Caco-2 (cell line): ENCODE results near the gene MAP7D3. TPM values are rescaled to one million over a fixed set of nuclear protein-coding genes. Genes with fewer than 3 reads are reported as not detected.

Experiments
- BruUV-seq: library from RNA; stranded (reverse); fragments of 400-500 nt; replicated peaks from 2 replicates; lab custom pipeline; 2021; lab: Mats Ljungman, UMichigan
- CTCF ChIA-PET: fragments of 300-600 bp; sonication (Branson Sonifier 250); formaldehyde crosslinking; loops from one replicate; lab custom pipeline; 2022; ENCODE audit warnings: antibody characterized with exemption; lab: Charles Lee
- POLR2A ChIA-PET: fragments of 300-600 bp; sonication (Branson Sonifier 250); formaldehyde crosslinking; loops from one replicate; lab custom pipeline; 2022; ENCODE audit warnings: antibody characterized with exemption; lab: Charles Lee
- DNase-seq, 2 experiments: peaks; one replicate each; pipeline versions ENCODE4 v3.0.0 to v3.0.0-alpha.2; 2020 to 2022
- H3K27me3 ChIP-seq: replicated peaks from 2 replicates; pipeline ENCODE4 v1.6.0; 2011; ENCODE audit warnings: low read length; ENCODE audit not compliant: control insufficient read depth, insufficient read depth
- H3K36me3 ChIP-seq: 2 replicates; pipeline ENCODE4 v1.5.1; 2011; ENCODE audit warnings: low read length; ENCODE audit not compliant: control insufficient read depth, insufficient read depth
- H3K4me1 ChIP-seq: fragments of 250-450 bp; sonication (Bioruptor Pico); 2 replicates; pipeline ENCODE4 v1.5.1; 2020; ENCODE audit warnings: mild to moderate bottlenecking
- H3K4me3 ChIP-seq: 2 replicates; pipeline ENCODE4 v1.5.1; 2011; ENCODE audit warnings: low read depth, mild to moderate bottlenecking, control low read depth, low read length
- H3K9me3 ChIP-seq: fragments of 250-450 bp; sonication (Bioruptor Pico); 2 replicates; pipeline ENCODE4 v1.5.1; 2020; ENCODE audit warnings: mild to moderate bottlenecking, moderate library complexity
- H3K27ac Mint-ChIP-seq: one replicate; pipeline ENCODE4 v1.8.0; 2022; ENCODE audit warnings: mixed read lengths; ENCODE audit not compliant: unreplicated experiment
- H3K27me3 Mint-ChIP-seq: one replicate; pipeline ENCODE4 v1.8.0; 2022; ENCODE audit warnings: mixed read lengths; ENCODE audit not compliant: insufficient read depth, unreplicated experiment
- H3K36me3 Mint-ChIP-seq: one replicate; pipeline ENCODE4 v1.8.0; 2022; ENCODE audit warnings: mild to moderate bottlenecking, mixed read lengths; ENCODE audit not compliant: insufficient read depth, unreplicated experiment
- H3K4me1 Mint-ChIP-seq: one replicate; pipeline ENCODE4 v1.8.0; 2022; ENCODE audit warnings: low read depth, mixed read lengths; ENCODE audit not compliant: unreplicated experiment
- H3K4me3 Mint-ChIP-seq: one replicate; pipeline ENCODE4 v1.8.0; 2022; ENCODE audit warnings: mild to moderate bottlenecking, moderate library complexity, mixed read lengths; ENCODE audit not compliant: unreplicated experiment
- H3K9me3 Mint-ChIP-seq: one replicate; pipeline ENCODE4 v1.8.0; 2022; ENCODE audit warnings: mixed read lengths; ENCODE audit not compliant: unreplicated experiment
- intact Hi-C: fragments of 100-400 bp; cut with micrococcal nuclease; formaldehyde crosslinking; loops from one replicate; pipeline ENCODE4 v1.10.0; 2022; ENCODE audit not compliant: unreplicated experiment
- total RNA-seq: library from RNA; stranded (reverse); gene quantifications from 2 replicates; pipeline ENCODE4 v1.2.3, GENCODE V29; 2022
- TF ChIP-seq, protein P1 (sequence below), 2 experiments: fragments of 200-600 bp in 1 of 2; IDR thresholded peaks; 1 replicate in 1 of 2; 2 replicates in 1 of 2; pipeline versions ENCODE4 v1.5.1 to v1.8.0; 2011 to 2022; ENCODE audit warnings: antibody characterized with exemption in 1 of 2, control low read depth in 1 of 2, inconsistent platforms in 1 of 2, low read depth in 1 of 2, low read length in 1 of 2, mild to moderate bottlenecking in 1 of 2, moderate library complexity in 1 of 2; ENCODE audit not compliant: insufficient read depth in 1 of 2, severe bottlenecking in 1 of 2, unreplicated experiment in 1 of 2

MAP7D3 gene
- total RNA-seq, 1 experiment from 2014 or later: 6.0 TPM

DNA sequence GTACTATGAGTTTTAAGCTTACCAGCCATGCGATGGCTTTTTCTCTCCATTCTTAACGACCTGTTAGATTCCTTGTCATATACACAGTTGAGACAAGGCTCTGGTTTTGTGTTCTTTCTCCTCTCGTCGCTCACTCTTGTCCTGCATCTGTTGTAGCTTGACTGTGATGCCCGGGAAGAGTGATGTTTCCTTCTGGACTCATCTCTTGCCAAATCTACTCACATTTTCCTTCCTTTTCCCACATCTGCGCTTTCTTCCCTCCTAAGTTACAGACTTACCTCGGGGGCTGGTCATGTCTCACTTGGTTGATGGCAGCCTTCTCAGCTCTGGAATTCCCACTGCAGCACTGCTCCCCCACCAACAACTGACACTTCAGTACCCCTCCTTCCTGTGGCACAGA, 4.8 kb upstream of the MAP7D3 start:
- Histone ChIP-seq H3K4me1 (no peaks in the 10 kb centered on the region), H3K9me3 (no peaks in the 10 kb centered on the region), H3K27me3 (no peaks in the 10 kb centered on the region), H3K36me3 (no peaks in the 10 kb centered on the region), H3K4me3 (no peak overlapping the region)
- peaks cover 3% of the 10 kb centered on the region for H3K27me3 Mint-ChIP-seq
- no peaks in the 10 kb centered on the region for H3K4me1 Mint-ChIP-seq
- intact Hi-C loops: no loop called here
- no TSS peak for BruUV-seq
- ChIA-PET POLR2A (no interaction called here), CTCF (no interaction called here)
- TF ChIP-seq, protein P1, sequence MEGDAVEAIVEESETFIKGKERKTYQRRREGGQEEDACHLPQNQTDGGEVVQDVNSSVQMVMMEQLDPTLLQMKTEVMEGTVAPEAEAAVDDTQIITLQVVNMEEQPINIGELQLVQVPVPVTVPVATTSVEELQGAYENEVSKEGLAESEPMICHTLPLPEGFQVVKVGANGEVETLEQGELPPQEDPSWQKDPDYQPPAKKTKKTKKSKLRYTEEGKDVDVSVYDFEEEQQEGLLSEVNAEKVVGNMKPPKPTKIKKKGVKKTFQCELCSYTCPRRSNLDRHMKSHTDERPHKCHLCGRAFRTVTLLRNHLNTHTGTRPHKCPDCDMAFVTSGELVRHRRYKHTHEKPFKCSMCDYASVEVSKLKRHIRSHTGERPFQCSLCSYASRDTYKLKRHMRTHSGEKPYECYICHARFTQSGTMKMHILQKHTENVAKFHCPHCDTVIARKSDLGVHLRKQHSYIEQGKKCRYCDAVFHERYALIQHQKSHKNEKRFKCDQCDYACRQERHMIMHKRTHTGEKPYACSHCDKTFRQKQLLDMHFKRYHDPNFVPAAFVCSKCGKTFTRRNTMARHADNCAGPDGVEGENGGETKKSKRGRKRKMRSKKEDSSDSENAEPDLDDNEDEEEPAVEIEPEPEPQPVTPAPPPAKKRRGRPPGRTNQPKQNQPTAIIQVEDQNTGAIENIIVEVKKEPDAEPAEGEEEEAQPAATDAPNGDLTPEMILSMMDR (IDR thresholded peaks at IDR 0.05; ENCODE audit: insufficient read depth in 1 of 2, low read depth in 1 of 2, low read length in 1 of 2, severe bottlenecking in 1 of 2, unreplicated experiment in 1 of 2): no peak
- no peaks in the 10 kb centered on the region for H3K9me3 Mint-ChIP-seq
- no peak for DNase-seq
- H3K27ac Mint-ChIP-seq: no peak overlapping the region
- no peak overlapping the region for H3K4me3 Mint-ChIP-seq
- H3K36me3 Mint-ChIP-seq: no peaks in the 10 kb centered on the region

GRCh38 chrX:136255541-136255940, 4.3 kb upstream of the MAP7D3 start:
- BruUV-seq: no TSS peak
- Histone ChIP-seq H3K27me3 (no peaks in the 10 kb centered on the region), H3K9me3 (no peaks in the 10 kb centered on the region), H3K4me1 (no peaks in the 10 kb centered on the region), H3K36me3 (no peaks in the 10 kb centered on the region), H3K4me3 (no peak overlapping the region)
- ChIA-PET POLR2A (no interaction called here), CTCF (no interaction called here)
- no peaks in the 10 kb centered on the region for H3K4me1 Mint-ChIP-seq
- H3K27me3 Mint-ChIP-seq: peaks cover 3% of the 10 kb centered on the region
- H3K36me3 Mint-ChIP-seq: no peaks in the 10 kb centered on the region
- no peak overlapping the region for H3K27ac Mint-ChIP-seq
- intact Hi-C loops: no loop called here
- no peak for DNase-seq
- H3K4me3 Mint-ChIP-seq: no peak overlapping the region
- TF ChIP-seq, protein P1 (IDR thresholded peaks at IDR 0.05; ENCODE audit: insufficient read depth in 1 of 2, low read depth in 1 of 2, low read length in 1 of 2, severe bottlenecking in 1 of 2, unreplicated experiment in 1 of 2): no peak
- no peaks in the 10 kb centered on the region for H3K9me3 Mint-ChIP-seq

DNA sequence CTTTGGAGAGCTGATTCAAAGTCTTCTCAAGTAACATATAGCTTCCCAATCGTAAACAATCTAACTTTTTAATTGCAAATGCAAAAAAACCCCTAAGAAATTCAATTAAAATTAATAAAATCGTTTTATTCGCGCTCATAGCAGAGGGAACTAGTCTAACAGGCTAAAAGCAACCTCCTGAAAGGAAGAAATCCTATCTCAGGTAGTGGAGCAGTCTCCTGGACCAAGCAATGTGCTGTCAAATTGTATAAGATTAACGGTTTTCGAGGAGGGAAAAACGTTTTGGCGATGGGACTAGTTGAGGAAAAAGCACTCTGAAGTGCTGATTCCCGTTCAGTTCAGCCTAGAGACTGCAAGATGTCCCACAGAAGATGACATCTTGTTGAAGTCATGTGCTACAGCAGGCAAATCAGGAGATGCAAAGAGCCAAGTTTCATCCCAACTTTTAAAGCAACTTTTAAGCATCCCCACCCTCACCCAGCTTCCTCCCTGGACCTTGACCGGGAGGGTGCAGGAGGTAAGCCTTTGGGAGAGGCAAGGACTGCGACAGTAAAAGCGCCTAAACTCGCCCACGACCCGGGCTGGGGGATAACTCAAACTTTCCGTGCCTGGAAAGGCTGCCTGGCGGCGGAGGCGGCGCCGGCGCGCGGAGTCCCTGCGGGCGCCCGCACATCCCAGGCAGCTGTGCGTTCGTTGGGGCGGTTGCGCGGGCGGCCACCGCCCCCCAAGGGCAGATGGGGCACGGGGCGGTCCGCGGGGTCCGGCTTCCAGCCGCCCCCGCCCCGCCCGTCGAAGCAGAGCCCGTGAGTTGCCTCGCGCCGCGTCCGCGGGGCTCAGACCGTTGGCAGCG, 784 bp downstream of the MAP7D3 start:
- CTCF ChIA-PET: no interaction called here
- POLR2A ChIA-PET: no interaction called here
- no peaks in the 10 kb centered on the region for H3K36me3 Mint-ChIP-seq

More for the DNA sequence above, 784 bp downstream of the MAP7D3 start:
- Mint-ChIP-seq H3K9me3 (no peaks in the 10 kb centered on the region), H3K27me3 (no peaks in the 10 kb centered on the region), H3K4me1 (no peaks in the 10 kb centered on the region), H3K4me3 (peak overlapping the region; percentile 83), H3K27ac (no peak overlapping the region)
- DNase-seq: peak in 1 of 2 experiments; percentile 3
- no peaks in the 10 kb centered on the region for H3K9me3 ChIP-seq
- intact Hi-C loops: loop anchor here (2.0 kb wide), 1 partner anchor 246 kb away; the partner anchor contains the start of gene HTATSF1
- H3K27me3 ChIP-seq: no peaks in the 10 kb centered on the region
- H3K4me3 ChIP-seq: peak overlapping the region; percentile 65
- no TSS peak for BruUV-seq
- TF ChIP-seq, protein P1 (IDR thresholded peaks at IDR 0.05; ENCODE audit: insufficient read depth in 1 of 2, low read depth in 1 of 2, low read length in 1 of 2, severe bottlenecking in 1 of 2, unreplicated experiment in 1 of 2): no peak
- H3K4me1 ChIP-seq: no peaks in the 10 kb centered on the region
- H3K36me3 ChIP-seq: no peaks in the 10 kb centered on the region
